Neural cell (in vitro differentiated cells): ENCODE results near the gene ABCG5.

ENCODE experiments used
- MXI1 ChIP-seq: fragments of 450-650 bp; conservative IDR thresholded peaks from 2 replicates; pipeline ENCODE4 v1.6.1; 2014; ENCODE audit warnings: antibody characterized with exemption, mild to moderate bottlenecking; ENCODE audit not compliant: poor library complexity, severe bottlenecking
- POLR2AphosphoS5 ChIP-seq: IDR thresholded peaks from 2 replicates; pipeline ENCODE4 v1.6.1; 2012
- TF ChIP-seq, protein P1 (sequence below): fragments of 450-650 bp; IDR thresholded peaks from 2 replicates; pipeline ENCODE4 v1.5.1; 2014; ENCODE audit warnings: antibody characterized with exemption, mild to moderate bottlenecking, moderate library complexity; ENCODE audit not compliant: poor library complexity, severe bottlenecking
- TF ChIP-seq, protein P2 (sequence below): IDR thresholded peaks from 2 replicates; pipeline ENCODE4 v1.6.1; 2012; ENCODE audit warnings: borderline replicate concordance

DNA sequence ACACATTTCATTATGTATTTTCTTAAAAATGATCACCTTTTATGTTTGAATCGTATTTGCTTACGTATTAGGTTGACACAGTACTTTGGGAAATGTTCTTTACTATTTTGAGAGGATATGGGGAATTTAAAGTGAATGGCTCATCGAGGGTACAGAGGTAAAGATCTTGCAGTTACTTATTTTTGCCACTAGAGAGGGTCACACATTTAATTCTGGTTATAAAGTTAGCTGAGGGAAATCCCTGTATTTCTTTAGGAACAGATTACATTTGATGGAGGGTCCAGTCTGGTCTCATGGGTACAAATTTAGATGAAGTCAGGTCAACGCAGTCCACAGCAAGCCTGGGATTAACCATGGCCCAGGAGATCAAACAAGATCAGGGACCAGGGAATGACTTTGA is 40.3 kb downstream of the ABCG5 start:
- TF ChIP-seq, protein P1, sequence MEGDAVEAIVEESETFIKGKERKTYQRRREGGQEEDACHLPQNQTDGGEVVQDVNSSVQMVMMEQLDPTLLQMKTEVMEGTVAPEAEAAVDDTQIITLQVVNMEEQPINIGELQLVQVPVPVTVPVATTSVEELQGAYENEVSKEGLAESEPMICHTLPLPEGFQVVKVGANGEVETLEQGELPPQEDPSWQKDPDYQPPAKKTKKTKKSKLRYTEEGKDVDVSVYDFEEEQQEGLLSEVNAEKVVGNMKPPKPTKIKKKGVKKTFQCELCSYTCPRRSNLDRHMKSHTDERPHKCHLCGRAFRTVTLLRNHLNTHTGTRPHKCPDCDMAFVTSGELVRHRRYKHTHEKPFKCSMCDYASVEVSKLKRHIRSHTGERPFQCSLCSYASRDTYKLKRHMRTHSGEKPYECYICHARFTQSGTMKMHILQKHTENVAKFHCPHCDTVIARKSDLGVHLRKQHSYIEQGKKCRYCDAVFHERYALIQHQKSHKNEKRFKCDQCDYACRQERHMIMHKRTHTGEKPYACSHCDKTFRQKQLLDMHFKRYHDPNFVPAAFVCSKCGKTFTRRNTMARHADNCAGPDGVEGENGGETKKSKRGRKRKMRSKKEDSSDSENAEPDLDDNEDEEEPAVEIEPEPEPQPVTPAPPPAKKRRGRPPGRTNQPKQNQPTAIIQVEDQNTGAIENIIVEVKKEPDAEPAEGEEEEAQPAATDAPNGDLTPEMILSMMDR, result no peak
- TF ChIP-seq MXI1 (no peak), POLR2AphosphoS5 (no peak)
- TF ChIP-seq, protein P2, sequence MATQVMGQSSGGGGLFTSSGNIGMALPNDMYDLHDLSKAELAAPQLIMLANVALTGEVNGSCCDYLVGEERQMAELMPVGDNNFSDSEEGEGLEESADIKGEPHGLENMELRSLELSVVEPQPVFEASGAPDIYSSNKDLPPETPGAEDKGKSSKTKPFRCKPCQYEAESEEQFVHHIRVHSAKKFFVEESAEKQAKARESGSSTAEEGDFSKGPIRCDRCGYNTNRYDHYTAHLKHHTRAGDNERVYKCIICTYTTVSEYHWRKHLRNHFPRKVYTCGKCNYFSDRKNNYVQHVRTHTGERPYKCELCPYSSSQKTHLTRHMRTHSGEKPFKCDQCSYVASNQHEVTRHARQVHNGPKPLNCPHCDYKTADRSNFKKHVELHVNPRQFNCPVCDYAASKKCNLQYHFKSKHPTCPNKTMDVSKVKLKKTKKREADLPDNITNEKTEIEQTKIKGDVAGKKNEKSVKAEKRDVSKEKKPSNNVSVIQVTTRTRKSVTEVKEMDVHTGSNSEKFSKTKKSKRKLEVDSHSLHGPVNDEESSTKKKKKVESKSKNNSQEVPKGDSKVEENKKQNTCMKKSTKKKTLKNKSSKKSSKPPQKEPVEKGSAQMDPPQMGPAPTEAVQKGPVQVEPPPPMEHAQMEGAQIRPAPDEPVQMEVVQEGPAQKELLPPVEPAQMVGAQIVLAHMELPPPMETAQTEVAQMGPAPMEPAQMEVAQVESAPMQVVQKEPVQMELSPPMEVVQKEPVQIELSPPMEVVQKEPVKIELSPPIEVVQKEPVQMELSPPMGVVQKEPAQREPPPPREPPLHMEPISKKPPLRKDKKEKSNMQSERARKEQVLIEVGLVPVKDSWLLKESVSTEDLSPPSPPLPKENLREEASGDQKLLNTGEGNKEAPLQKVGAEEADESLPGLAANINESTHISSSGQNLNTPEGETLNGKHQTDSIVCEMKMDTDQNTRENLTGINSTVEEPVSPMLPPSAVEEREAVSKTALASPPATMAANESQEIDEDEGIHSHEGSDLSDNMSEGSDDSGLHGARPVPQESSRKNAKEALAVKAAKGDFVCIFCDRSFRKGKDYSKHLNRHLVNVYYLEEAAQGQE, result no peak
